GM11168 (cell line): Measurements from ENCODE around the gene GNAL.

ENCODE experiments used
- in situ Hi-C: fragments of 300-500 bp; cut with MboI; formaldehyde crosslinking; loops from one replicate; pipeline ENCODE4 v1.12.0; 2022; ENCODE audit warnings: low sequenced_read_pairs; ENCODE audit not compliant: unreplicated experiment

Gene GNAL

DNA sequence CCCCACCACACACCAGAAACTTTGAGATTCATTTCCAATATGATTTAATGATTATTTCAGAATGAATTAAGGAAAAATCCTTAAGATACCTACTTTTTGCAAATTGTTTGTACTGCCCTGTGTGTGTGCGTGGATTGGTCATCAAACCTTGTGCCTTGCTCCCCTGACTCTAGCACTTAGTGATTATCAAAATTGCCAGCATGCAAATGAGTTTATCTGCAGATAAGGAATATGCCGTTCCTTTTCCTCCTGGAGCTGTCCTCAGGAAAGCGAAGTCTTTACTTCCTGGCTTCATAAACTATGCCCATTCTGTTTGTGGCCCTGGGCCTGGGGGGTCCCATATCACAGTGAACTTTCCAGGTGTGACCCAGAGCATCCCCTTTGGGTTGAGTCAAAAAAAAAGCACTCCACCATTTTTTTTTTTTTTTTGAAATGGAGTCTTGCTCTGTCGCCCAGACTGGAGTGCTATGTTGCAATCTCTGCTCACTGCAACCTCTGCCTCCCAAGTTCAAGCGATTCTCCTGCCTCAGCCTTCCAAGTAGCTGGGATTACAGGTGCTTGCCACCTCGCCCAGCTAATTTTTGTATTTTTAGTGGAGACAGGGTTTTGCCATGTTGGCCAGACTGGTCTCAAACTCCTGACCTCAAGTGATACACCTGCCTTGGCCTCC, 173.5 kb downstream of the GNAL start:
- in situ Hi-C loops = no loop called here

DNA sequence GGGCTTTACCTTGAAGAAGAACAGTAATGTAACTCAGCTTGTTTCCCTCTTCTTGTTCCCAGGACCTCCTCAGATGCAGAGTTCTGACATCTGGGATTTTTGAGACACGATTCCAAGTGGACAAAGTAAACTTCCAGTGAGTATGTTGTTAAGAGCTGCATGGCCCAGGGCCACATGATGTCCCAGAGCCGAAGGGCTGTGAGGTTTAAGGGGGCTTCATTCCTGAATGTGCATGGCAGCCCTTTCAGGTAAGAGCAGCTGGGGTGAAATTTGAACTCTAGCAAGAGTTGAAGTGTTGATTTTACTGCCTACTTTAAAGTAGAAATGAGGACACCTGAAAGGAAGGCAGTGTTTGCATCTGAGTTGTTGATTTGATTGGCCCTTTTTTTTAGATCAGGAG, 175.4 kb downstream of the GNAL start:
- in situ Hi-C loops = no loop called here

DNA sequence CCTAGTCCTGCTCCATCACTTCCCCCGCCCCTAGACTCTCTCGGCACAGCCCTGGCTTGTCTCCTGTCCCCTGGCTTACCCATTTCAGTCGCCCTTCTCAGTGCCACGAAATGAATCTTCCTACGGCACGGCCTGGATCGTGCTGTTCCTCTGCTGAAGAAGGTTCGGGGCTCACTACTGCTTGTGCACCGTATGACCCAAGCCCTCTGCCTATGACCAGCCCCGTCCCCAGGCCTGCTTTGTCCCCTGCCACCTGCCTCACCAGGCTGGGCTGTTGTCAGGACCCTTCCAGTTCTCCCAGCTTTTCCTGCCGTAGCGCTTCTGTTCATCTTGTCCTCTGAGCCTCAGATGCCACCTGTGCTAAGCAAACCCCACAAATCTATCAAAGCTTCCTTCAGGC, 176.0 kb downstream of the GNAL start:
- in situ Hi-C loops = no loop called here

DNA sequence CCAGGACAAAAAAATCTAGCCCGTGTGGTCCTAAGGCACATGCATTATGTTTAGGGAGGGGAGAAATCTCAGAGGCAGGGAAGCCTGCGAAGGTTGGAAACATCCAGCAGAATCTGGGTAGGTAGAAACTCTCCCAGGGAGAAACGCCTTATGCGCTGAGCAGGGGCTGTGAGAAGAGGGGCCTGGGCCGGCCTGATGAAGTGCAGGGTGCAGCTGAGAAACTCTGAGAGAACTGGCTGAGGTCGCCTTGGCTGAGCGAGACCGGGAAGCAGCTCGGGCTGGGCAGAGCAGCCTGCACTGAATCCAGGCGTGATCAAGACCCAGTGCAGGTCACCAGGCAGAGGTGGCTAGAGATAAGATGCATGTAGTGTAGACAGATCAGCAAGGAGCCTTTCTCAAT, 177.3 kb downstream of the GNAL start:
- in situ Hi-C loops = no loop called here

DNA sequence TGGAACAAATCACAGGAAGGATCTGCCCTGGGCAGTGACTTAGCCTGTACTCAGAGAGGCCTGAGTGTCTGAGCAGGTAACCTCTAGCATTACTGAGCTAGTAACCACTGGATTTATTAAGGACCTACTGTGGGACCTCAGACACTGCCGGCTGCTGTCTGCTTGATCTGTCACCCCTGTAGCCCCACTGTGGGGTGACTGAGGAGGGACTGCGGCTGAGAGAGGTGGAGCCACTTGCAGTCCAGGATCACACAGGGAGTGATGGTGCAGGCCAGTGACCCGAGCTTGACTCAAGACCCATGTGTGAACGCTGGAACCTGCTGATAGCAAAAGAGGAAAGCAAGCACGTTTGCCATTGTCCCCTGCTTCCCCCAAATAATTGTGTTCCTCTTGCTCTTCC, 177.7 kb downstream of the GNAL start:
- in situ Hi-C loops = no loop called here

DNA sequence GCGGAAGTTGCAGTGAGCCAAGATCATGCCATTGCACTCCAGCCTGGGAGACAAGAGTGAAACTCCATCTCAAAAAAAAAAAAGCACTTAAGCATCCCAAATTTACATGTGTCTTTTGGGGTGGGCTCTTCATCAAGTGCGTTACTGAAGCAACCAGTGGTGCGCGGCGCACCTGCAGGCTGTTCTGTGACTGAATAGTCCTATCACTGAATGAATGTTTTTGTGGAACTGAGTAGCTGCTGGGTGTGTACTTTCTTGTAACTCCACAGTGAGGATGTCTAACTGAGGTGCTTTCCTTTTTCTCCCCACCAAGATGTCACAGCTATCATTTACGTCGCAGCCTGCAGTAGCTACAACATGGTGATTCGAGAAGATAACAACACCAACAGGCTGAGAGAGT, 179.2 kb downstream of the GNAL start:
- in situ Hi-C loops = no loop called here

DNA sequence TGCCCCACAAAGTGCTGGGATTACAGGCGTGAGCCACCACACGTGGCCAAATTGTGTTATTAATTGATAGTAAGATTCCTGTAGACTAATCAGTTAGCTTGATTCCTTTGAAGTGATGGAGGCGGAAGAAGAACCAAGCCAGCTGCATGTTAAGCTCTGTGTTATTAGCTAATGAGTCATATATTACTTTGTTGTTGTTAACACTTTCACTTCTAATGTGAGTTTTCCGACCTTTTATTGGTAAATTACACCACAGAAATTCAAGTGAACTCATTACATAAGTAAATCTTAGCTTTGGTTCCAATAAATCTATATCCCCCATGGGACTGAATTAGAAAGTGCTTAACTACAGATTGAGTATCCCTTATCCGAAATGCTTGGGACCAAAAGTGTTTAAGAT, 182.4 kb downstream of the GNAL start:
- in situ Hi-C loops = no loop called here

DNA sequence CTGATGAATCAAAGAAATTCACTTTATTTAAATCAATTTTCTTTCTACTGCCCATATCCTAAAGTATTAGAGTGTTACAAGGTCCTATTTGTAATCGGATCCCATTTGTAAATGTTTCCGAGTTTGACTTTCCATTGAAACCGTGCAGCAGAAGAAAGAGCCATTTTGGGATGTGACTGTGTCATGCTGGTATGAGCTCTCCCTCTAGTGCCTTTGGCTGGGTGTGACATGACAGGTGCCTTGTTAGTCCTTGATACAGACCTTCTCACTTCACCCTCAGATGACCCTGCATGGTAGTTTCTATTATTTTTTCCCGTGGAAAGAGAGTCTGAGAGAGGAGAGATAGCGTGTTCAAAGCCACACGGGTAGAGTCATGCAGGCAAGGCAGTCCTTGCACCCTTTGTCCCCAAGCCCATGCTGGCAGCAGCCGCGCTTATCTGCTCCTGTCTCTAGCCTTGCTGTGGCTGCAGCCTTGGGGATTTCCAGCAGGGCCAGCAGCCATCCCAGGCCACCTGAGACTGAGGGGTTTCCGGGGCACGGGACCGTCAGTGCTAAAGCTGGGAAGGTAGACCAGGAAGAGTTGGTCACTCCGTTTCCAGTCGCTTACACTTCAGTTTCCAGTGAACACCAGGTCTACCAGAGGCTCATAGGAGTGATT, 183.5 kb downstream of the GNAL start:
- in situ Hi-C loops = no loop called here

DNA sequence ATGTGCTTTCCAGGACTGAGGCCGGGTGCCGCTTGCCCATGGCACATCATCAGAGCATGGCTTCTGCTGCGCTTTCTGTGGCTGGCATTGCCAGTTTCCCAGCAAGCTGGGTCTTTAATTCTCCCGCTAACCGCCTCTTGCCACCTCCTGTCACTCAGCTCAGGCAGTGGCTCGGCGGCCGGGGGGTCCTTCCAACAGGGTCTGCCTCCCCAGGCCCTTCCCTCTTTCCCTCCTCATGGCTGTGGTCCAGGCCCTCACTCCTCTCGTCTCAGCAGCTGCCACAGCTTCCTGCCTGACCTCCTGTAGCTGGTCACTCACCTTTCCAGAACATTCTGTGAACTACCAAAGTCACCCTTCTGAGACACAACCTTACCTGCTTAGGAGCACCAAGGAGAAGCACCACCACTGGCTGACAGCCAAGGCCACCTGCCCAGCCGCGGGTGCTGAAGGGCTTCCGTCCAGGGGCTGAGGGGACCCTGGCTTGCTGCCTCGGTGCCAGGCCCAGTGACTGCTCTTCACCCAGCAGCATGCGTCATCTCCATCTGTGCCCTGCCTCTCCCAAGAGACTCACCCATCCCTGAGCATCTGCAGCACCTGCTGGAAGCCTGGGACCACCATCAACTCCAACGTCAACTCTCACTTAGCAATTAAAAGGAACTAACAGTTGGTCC, 184.7 kb downstream of the GNAL start:
- in situ Hi-C loops = no loop called here

DNA sequence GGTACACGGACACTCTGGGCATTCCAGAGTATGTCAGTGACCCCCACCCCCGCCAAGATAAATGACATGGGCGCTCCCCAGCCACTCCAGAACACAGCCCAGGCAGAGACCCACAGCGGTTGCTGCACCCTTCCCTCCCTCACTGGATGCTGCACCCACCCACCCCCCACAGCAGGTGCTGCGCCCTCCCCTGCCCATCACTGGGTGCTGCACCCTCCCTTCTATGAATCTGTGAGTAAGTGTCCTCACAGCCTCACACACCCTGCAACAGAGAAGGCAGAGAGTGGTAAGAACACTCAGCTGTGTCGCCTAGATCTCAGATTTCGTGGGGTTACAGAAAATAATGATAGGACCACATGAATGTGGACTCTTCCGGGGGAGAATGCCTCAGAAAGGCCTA, 185.6 kb downstream of the GNAL start:
- in situ Hi-C loops = no loop called here

DNA sequence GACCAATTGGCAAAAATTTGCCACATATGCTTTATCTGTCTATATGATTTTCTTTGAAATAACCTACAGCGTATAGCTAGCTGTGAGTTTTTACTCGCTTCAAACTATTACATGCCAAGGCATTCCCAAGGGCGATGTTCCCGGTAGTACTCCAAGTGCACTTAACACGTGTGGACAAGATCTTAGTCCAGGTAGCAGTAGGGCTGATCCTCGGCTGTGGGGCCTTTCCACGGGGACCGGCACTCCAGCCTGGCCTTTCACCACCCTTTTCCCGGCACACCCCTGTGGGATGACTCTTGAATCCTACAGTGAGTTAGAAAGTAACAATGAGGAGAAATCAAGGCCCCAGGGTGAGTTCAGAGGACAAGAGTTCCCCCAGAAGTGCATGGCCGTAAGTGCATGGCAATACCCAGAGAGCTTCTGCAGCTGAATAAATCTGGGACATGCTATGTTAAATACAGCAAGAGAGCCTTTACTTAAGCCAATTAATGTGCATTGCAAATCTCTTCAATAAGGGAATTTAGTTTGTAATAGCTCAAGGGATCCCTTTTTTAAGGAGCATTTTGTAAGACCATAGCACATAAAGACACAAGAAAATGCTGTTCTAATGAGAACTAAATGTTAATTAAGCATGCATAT, 188.6 kb downstream of the GNAL start:
- in situ Hi-C loops = no loop called here

DNA sequence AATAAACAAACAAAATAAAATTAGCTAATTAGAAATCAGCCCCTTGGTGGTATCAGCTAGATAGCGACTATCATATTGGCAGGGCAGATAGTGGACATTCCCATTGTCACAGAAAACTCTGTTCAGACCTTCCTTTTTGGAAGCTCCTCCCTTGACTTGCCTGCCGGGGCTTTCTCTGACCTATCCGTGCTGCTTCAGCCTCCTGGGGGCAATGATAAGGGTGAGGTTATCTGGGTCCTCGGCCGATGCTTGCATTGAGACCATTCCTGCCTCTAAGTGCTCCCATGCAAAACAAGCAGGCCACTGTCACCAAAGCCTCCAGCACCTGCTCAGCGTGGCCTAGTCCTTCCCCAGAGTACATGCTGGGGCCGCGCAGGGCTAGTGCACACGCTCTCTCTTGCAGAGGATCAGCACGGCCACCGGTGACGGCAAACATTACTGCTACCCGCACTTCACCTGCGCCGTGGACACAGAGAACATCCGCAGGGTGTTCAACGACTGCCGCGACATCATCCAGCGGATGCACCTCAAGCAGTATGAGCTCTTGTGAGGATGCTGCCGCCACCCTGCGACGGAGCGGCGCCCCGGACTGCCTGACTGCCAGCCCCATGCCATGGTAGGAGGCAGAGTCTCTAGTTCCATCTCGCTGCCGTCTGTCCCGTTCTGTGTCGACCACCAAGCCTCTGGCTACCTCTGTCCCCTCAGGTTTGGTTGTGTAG, 191.7 kb downstream of the GNAL start:
- in situ Hi-C loops = no loop called here

DNA sequence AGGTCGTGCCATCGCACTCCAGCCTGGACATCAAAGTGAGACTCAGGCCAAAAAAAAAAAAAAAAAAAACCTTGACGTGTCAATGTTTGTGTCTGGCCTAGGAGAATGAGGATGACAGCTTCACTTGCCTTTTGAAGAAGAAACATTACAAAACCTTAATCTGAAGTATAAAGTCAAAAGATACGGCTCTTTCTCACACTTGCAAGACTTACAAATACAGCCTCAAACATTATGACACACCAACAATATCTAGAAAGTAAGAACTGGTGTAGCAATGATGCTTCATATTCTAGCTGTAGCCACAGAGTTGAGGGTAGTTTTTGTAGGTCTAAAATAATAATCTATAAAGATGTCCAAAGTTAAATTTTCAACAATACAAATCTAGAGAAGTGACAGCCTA, 193.6 kb downstream of the GNAL start:
- in situ Hi-C loops = no loop called here

DNA sequence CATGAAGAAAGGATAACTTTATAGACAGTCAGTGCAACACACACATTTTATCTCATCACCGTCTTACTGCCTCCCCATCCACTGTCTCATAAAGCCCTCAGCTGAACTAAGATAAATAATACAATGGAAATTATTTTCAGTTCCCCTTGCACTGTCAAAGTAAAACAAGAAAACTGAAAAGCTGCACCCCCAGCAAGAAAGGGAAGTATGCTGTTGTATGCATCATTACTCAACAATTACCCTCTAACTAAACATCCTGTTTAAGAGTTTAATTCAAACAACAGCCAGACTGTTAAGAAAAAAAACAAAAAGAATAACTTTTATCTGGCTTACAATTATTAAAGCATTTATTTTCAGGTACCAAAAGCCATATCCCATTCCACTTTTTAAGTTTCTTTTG, 194.1 kb downstream of the GNAL start:
- in situ Hi-C loops = no loop called here

DNA sequence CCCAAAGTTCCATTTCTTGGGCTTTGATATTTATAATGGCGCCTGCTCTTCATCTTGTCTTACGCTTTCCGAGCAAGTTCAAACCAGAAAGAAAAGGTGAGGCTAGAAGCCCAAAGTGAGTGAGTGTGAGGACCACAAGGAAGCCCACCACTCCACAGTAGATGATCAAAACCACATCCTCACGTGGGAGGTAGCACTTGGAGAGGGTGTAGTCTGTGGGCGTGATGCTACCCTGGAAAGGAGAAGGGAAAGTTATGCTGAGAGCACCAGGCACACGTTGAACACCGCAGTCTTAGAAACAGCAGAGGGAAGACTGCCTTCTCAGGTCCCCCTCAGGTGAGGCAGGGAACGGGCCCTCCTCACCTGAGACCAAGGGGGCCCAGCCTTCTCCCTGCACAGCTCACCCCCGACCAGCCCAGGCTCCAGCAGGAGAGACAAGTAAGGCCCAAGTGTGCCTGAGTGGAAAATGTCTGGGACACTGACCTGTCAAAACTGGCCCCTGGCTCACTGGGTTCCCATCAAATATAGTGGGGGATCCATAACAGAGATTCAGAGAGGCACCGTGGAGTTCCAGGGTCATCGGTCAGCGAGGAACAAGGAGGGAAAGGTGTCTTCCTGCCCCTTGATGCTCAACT, 195.4 kb downstream of the GNAL start:
- in situ Hi-C loops = no loop called here

DNA sequence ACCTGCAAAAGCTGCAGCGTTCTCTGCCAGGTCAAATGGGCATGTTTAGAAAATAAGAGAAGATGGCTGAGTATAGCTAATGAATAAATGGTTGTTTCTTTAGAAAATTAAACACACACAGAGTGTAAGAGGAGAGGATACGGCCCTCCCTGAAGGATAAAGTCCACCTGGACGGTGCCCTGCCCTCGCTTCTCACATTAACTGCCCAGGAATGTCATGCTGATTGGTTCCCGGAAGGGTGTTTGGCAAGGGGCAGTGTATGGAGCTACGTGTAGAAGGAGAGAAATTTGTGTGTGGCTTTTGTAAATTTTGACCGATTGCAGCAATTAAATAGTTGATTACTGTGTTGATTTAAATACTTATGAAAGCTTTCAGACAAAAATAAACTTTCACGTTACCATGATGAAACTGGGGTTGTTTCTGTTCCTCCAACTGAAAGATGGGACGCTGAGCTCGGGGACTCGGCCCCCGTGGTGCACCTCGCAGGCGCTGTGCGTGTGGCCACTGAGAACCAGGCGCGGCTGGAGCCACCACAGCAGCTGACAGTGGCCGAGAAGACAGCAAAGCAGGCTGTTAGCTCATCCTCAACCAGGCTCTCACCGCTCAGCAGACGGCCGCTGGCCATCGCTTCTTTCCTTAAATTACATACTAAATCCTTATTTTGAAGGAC, 196.3 kb downstream of the GNAL start:
- in situ Hi-C loops = no loop called here

DNA sequence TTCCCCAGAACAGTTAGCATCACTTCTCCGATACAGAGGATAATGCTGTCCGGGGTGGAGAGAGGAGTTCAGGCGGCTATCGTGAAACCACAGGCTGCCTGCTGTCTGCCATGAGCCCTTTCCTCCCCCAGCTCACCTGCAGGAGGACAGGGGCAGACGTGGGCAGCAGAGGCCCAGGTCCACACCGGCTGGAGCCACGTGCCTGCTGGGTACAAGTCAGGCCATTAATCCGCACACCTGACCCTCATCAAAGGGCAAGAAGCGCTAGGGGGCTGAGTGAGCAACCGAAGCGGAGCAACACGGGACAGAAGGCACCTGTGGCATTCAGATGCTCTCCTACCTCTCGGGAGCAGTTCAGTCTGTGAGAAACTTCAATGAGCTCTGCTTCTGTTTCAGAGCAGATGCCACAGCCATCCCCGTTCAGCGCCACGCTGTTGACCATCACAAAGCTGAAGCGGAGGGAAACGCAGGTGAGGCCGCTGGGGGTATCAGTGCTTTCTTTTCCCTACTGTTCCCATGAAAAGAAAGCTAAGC, 197.6 kb downstream of the GNAL start:
- in situ Hi-C loops = no loop called here

DNA sequence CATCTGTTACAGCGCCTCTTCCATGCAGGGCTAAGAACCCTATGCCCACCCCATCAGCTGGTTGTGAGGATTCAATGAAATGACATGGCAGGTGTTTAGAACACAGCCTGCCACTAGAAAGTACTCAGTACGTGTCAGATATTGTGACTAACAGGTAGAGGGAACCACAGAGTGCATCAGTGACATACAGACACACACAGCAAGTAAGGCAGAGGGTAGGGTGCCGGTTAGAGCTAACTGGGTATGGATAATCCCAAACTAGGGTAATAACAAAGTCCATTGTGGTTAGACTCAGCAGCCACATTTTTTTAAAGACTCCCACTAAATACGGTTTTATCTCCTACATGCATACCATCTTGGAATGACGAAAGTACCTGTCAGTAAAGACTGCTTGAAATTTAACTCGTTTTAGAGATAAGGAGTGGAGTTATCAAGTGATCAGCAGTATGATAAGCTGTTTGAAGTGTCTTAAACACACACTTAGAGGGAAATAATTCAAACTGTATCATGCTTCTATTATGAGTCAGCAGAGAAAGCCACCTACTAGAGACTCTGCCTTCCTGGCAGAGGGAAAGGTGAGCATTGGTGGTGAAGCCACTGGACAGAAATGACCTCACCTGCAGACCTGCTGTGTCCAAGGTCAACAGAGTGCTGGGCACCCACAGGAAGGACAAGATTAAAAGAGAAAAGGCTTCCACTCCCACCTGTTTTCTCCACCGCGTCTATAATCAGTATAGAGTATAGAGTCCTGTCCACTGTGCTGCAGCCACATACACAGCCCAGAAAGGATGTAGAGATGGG, 198.5 kb downstream of the GNAL start:
- in situ Hi-C loops = no loop called here

DNA sequence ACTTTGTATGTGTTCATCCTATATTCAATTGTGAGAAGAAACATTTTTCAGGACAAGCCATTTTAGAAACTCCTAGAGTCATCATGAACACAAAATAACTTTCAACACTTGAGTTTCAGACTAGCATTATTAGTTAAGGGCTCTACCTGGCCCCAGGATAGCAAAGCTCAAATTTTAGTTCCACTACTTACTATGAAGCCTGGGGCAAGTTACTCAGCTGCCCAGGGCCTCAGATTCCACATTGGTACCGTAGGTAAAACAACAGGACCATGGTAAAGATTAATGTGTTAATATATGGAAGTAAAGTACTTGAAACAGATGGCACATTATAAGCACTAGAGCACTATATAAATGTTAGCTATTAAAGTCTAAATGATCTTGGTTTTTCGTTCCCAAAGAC, 199.7 kb downstream of the GNAL start:
- in situ Hi-C loops = no loop called here
